ENCODE measurements around the gene RUSF1. TPM values are rescaled to one million over a fixed set of nuclear protein-coding genes. Genes with fewer than 3 reads are reported as not detected.
"Not testable (repeated sequence)": the region's sequence is repeated elsewhere in the genome, so short reads cannot be mapped to it uniquely, and the experiment has no call there.

Gene RUSF1
- total RNA-seq (10 to 100 TPM; 39.9 to 60.9 (median 46.8) TPM), polyA plus RNA-seq (10 to 100 TPM; 88.1 to 96.7 TPM)

DNA sequence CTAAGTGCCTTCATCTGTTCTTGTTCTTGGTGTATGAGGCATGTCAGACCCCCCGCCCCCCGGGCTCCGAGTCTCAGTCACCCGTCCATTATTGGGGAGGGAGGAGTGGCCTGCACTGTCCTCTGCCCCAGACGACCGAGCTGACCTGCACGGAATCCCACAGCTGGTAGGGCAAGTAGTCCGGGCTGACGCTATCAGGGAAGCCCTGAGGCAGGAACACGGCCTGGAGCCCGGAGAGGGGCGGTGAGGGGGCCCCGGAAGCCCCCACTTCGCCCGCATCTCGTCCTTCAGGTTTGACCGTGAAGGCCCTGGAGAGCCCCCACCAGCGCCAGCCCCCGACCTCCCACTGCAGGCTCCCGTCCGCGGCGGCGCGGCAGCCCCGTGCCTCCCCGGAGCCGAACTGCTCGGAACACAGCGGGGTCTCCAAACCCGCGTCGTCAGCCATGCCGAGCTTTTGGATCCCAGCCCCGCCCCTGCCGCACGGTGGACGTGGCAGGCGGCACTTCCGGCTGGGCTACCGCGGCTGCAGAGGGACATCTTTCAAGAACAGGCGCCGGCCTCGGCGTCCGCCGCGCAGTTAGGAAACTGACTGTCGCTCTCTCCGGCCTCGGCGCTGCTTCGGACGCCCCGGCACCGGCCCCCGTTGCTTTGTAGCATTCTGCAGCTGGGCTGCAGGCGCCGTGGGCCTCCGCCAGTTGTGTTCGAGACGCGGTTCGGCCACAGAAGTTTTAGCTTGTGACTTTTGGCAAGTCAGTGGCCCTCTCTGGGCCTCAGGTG is at the start of gene RUSF1:
TSS of gene RUSF1 (minus strand) at position 463 of the 777 bp plus-strand sequence. CDS start at position 445, 18 bp downstream.
- H3K4me3 ChIP-seq: peak within 1 kb of the TSS; percentile 88 to 99 (median 96)
- intact Hi-C loops (cut with DNase I): no loop called here
- WGBS, 2 donors: 0 to 1% methylated on average over 56 to 65 of the region's 65 CpGs
- ATAC-seq (peak; percentile 97 to 99 (median 98)), FAIRE-seq (no peak), DNase-seq (peak; percentile 86 to 97 (median 90))
- H3K4me1 ChIP-seq: peaks cover 0 to 21% (median 7%) of the 10 kb centered on the region in 3 donors
- H3K9me3 ChIP-seq: no peaks in the 10 kb centered on the region
- no peaks in the 10 kb centered on the region for H3K36me3 ChIP-seq
- H3K27me3 ChIP-seq: no peaks in the 10 kb centered on the region
- no peak for TF ChIP-seq CTCF (IDR thresholded peaks at IDR 0.05)
- H3K27ac ChIP-seq: peak within 1 kb of the TSS; percentile 81 to 93 (median 88)

DNA sequence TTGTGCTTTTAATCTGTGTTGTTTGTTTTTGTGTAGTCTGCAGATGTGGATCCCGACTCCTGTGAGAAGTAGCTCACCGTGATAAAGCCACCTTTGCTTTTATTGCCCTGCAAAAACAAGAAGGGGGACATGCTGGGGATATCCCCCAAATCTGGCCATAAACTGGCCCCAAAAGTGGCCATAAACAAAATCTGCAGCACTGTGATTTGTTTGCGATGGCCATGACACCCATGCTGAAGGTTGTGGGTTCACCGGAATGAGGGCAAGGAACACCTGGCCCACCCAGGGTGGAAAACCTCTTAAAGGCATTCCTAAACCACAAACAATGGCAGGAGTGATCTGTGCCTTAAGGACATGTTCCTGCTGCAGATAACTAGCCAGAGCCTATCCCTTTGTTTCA is 34.6 kb upstream of the RUSF1 start:
- H3K27ac ChIP-seq: no peak overlapping the region
- no peak for TF ChIP-seq CTCF (IDR thresholded peaks at IDR 0.05)
- no peaks in the 10 kb centered on the region for H3K9me3 ChIP-seq
- peaks cover 0 to 9% (median 0%) of the 10 kb centered on the region in 4 donors for H3K27me3 ChIP-seq
- H3K4me3 ChIP-seq: no peak overlapping the region
- 84 to 91% methylated on average over 4 of the region's 4 CpGs for WGBS, 2 donors
- no peaks in the 10 kb centered on the region for H3K36me3 ChIP-seq
- ATAC-seq (no peak), FAIRE-seq (no peak), DNase-seq (no peak)
- intact Hi-C loops (cut with DNase I): no loop called here
- H3K4me1 ChIP-seq: no peaks in the 10 kb centered on the region

- H3K27me3 ChIP-seq; H3K4me1 ChIP-seq; intact Hi-C loops (cut with DNase I); H3K4me3 ChIP-seq; FAIRE-seq; H3K9me3 ChIP-seq; DNase-seq; ATAC-seq; H3K36me3 ChIP-seq; H3K27ac ChIP-seq: not testable (repeated sequence)
- WGBS, 2 donors: 65 to 83% methylated on average over 4 of the region's 4 CpGs
Measured at GRCh38 chr16:31539762-31540161, 31.6 kb upstream of the RUSF1 start.

- H3K4me3 ChIP-seq: not testable (repeated sequence)
Measured at GRCh38 chr16:31538243-31538598, 30.0 kb upstream of the RUSF1 start.

GRCh38 chr16:31537362-31538242 is 29.4 kb upstream of the RUSF1 start:
- WGBS, 2 donors: 6% methylated on average over 41 to 57 of the region's 57 CpGs
- Histone ChIP-seq H3K4me1 (no peaks in the 10 kb centered on the region), H3K4me3 (peak overlapping the region; percentile 2 to 40 (median 16)), H3K36me3 (no peaks in the 10 kb centered on the region), H3K9me3 (no peaks in the 10 kb centered on the region), H3K27me3 (peaks cover 0 to 9% (median 0%) of the 10 kb centered on the region in 4 donors), H3K27ac (no peak overlapping the region)
- FAIRE-seq (no peak), DNase-seq (peak in 5 of 6 donors; percentile 4 to 62 (median 33)), ATAC-seq (peak in 3 of 4 donors; percentile 40 to 64 (median 62))
- intact Hi-C loops (cut with DNase I): no loop called here
- no peak for TF ChIP-seq CTCF (IDR thresholded peaks at IDR 0.05)

More at GRCh38 chr16:31538243-31538598, 30.0 kb upstream of the RUSF1 start:
- H3K4me1 ChIP-seq; ATAC-seq; H3K36me3 ChIP-seq; H3K27me3 ChIP-seq; H3K27ac ChIP-seq; H3K9me3 ChIP-seq; intact Hi-C loops (cut with DNase I); DNase-seq; FAIRE-seq: not testable (repeated sequence)
- 69 to 72% methylated on average over 7 of the region's 7 CpGs for WGBS, 2 donors

All from pancreas (tissue), 10 donors.